Measurements from ENCODE around the gene SNX8. TPM values are rescaled to one million over a fixed set of nuclear protein-coding genes. Genes with fewer than 3 reads are reported as not detected.
A peak's percentile ranks its signal among the peaks of the same experiment; 100 is the strongest.

Gene SNX8
- total RNA-seq, 1 donor from 2014 or later: 18.8 TPM

GRCh38 chr7:2218444-2218785 is 95.8 kb downstream of the SNX8 start:
- intact Hi-C loops (cut with DNase I): loop anchor here (10.0 kb wide), 1 partner anchor 324 kb away; no protein-coding TSS in a partner anchor
- peak; percentile 48 for DNase-seq (ENCODE audit: missing footprints)
- ATAC-seq: no peak

- DNase-seq (ENCODE audit: missing footprints): peak; percentile 60
- ATAC-seq: no peak
- intact Hi-C loops (cut with DNase I): loop anchor here (10.0 kb wide), 1 partner anchor 323 kb away; no protein-coding TSS in a partner anchor
These were observed 96.4 kb downstream of the SNX8 start for GRCh38 chr7:2217716-2218443.

GRCh38 chr7:2217206-2217605 is 97.0 kb downstream of the SNX8 start:
- ATAC-seq (no peak), DNase-seq (ENCODE audit: missing footprints) (peak; percentile 57)
- intact Hi-C loops (cut with DNase I): loop anchor here (10.0 kb wide), 1 partner anchor 322 kb away; no protein-coding TSS in a partner anchor

- intact Hi-C loops (cut with DNase I): loop anchor here (10.0 kb wide), 1 partner anchor 321 kb away; no protein-coding TSS in a partner anchor
- DNase-seq (ENCODE audit: missing footprints): peak; percentile 67
- no peak for ATAC-seq
These were observed 98.4 kb downstream of the SNX8 start for GRCh38 chr7:2215851-2216250.

GRCh38 chr7:2214636-2215035 is 99.6 kb downstream of the SNX8 start:
- ATAC-seq: peak; percentile 24

GRCh38 chr7:2213551-2214215 is 100.6 kb downstream of the SNX8 start:
- DNase-seq (ENCODE audit: missing footprints) (peak; percentile 78), ATAC-seq (peak; percentile 90)
- intact Hi-C loops (cut with DNase I): loop anchor here (5.0 to 10.0 kb wide), 3 partner anchors 111 to 551 kb away; no protein-coding TSS in a partner anchor

More at GRCh38 chr7:2214636-2215035, 99.6 kb downstream of the SNX8 start:
- intact Hi-C loops (cut with DNase I): loop anchor here (5.0 to 10.0 kb wide), 3 partner anchors 112 to 552 kb away; no protein-coding TSS in a partner anchor
- DNase-seq (ENCODE audit: missing footprints): no peak

- DNase-seq (ENCODE audit: missing footprints): no peak
- intact Hi-C loops (cut with DNase I): loop anchor here (5.0 to 10.0 kb wide), 3 partner anchors 111 to 551 kb away; no protein-coding TSS in a partner anchor
- no peak for ATAC-seq
These were observed 101.3 kb downstream of the SNX8 start for GRCh38 chr7:2212906-2213305.

GRCh38 chr7:2211926-2212325 is 102.3 kb downstream of the SNX8 start:
- DNase-seq (ENCODE audit: missing footprints): no peak
- intact Hi-C loops (cut with DNase I): loop anchor here (5.0 to 10.0 kb wide), 3 partner anchors 110 to 550 kb away; no protein-coding TSS in a partner anchor
- no peak for ATAC-seq

- no peak for DNase-seq (ENCODE audit: missing footprints)
- intact Hi-C loops (cut with DNase I): loop anchor here (5.0 to 10.0 kb wide), 3 partner anchors 109 to 549 kb away; no protein-coding TSS in a partner anchor
- no peak for ATAC-seq
These were observed 102.9 kb downstream of the SNX8 start for GRCh38 chr7:2211259-2211880.

GRCh38 chr7:2210551-2211258 is 103.5 kb downstream of the SNX8 start:
- intact Hi-C loops (cut with DNase I): loop anchor here (5.0 to 10.0 kb wide), 3 partner anchors 108 to 548 kb away; no protein-coding TSS in a partner anchor
- ATAC-seq: no peak
- peak; percentile 21 for DNase-seq (ENCODE audit: missing footprints)

GRCh38 chr7:2209961-2210323 is 104.3 kb downstream of the SNX8 start:
- DNase-seq (ENCODE audit: missing footprints): no peak
- ATAC-seq: no peak
- intact Hi-C loops (cut with DNase I): loop anchor here (1.0 to 10.0 kb wide), 4 partner anchors 108 to 631 kb away; no protein-coding TSS in a partner anchor

GRCh38 chr7:2209146-2209960 is 104.9 kb downstream of the SNX8 start:
- peak; percentile 76 for DNase-seq (ENCODE audit: missing footprints)
- intact Hi-C loops (cut with DNase I): loop anchor here (1.0 kb wide), 1 partner anchor 630 kb away; no protein-coding TSS in a partner anchor
- peak; percentile 54 for ATAC-seq

- peak; percentile 63 for DNase-seq (ENCODE audit: missing footprints)
- no peak for ATAC-seq
- intact Hi-C loops (cut with DNase I): loop anchor here (1.0 kb wide), 1 partner anchor 629 kb away; no protein-coding TSS in a partner anchor
These were observed 105.5 kb downstream of the SNX8 start for GRCh38 chr7:2208712-2209111.

- intact Hi-C loops (cut with DNase I): no loop called here
- ATAC-seq: no peak
- peak; percentile 53 for DNase-seq (ENCODE audit: missing footprints)
These were observed 109.0 kb downstream of the SNX8 start for GRCh38 chr7:2205036-2205780.

GRCh38 chr7:2204446-2204845 is 109.8 kb downstream of the SNX8 start:
- ATAC-seq (no peak), DNase-seq (ENCODE audit: missing footprints) (peak; percentile 54)
- intact Hi-C loops (cut with DNase I): no loop called here

GRCh38 chr7:2203766-2204300 is 110.4 kb downstream of the SNX8 start:
- intact Hi-C loops (cut with DNase I): no loop called here
- DNase-seq (ENCODE audit: missing footprints): peak; percentile 53
- ATAC-seq: no peak
